HCT116 (cell line): ENCODE measurements around the gene CLIP2. TPM values are rescaled to one million over a fixed set of nuclear protein-coding genes. Genes with fewer than 3 reads are reported as not detected.

Experiments
- ATAC-seq: fragments of 200-7000 bp; cut with Tn5 transposase; 2 replicates; pipeline ENCODE4 v1.9.1; 2020; ENCODE audit warnings: mild to moderate bottlenecking, moderate library complexity
- BruUV-seq: library from RNA; stranded (reverse); fragments of 400-500 nt; replicated peaks from 2 replicates; lab custom pipeline; 2021; lab: Mats Ljungman, UMichigan
- CTCF ChIA-PET: fragments of 300-600 bp; sonication (Branson Sonifier 250); formaldehyde crosslinking; loops from one replicate; lab custom pipeline; 2021; ENCODE audit warnings: antibody characterized with exemption; lab: Charles Lee
- POLR2A ChIA-PET: fragments of 300-600, 350-600 bp; sonication (Branson Sonifier 250); formaldehyde crosslinking; loops from one replicate; lab custom pipeline; 2021; ENCODE audit warnings: antibody characterized with exemption; lab: Charles Lee
- RAD21 ChIA-PET, 2 experiments: fragments of 300-600 bp; sonication (Branson Sonifier 250); formaldehyde crosslinking; loops; one replicate each; lab custom pipeline; 2023; ENCODE audit warnings: low total read pairs in 2 of 2; ENCODE audit not compliant: uncharacterized antibody in 2 of 2, unreplicated experiment in 2 of 2, low non-redundant PET in 1 of 2; lab: Charles Lee
- DNase-seq: peaks from one replicate; pipeline ENCODE4 v3.0.0-alpha.2; 2010; ENCODE audit warnings: low read depth, low spot score
- H2AFZ ChIP-seq: fragments of 200-600 bp; shearing (Covaris generic), sonication (generic); 2 replicates; pipeline ENCODE4 v1.6.1; 2017; ENCODE audit warnings: low read depth, mixed run types, mixed read lengths, antibody characterized with exemption, low read length; ENCODE audit not compliant: poor library complexity, severe bottlenecking
- H3K27ac ChIP-seq: 2 replicates; pipeline ENCODE4 v1.5.1; 2012; ENCODE audit warnings: low read depth, low read length
- H3K27me3 ChIP-seq: fragments of 200-600 bp; sonication (generic); 2 replicates; pipeline ENCODE4 v1.6.1; 2016; ENCODE audit warnings: mixed run types, low read length, mixed read lengths; ENCODE audit not compliant: insufficient read depth
- H3K36me3 ChIP-seq, 2 experiments: fragments of 200-500 bp in 1 of 2; fragments of 200-600 bp in 1 of 2; sonication (Bioruptor generic) in 1 of 2; sonication (generic) in 1 of 2; 2 replicates each; pipeline versions ENCODE4 v1.5.1 to v1.6.1; 2014 to 2016; ENCODE audit warnings: low read length in 2 of 2, inconsistent platforms in 1 of 2, mixed read lengths in 1 of 2, mixed run types in 1 of 2; ENCODE audit not compliant: insufficient read depth in 2 of 2, control insufficient read depth in 1 of 2
- H3K4me1 ChIP-seq, 2 experiments: fragments of 200-600 bp in 1 of 2; sonication (generic) in 1 of 2; 2 replicates each; pipeline versions ENCODE4 v1.5.1 to v1.6.1; 2012 to 2017; ENCODE audit warnings: low read length in 2 of 2, inconsistent platforms in 1 of 2, mild to moderate bottlenecking in 1 of 2, mixed read lengths in 1 of 2, mixed run types in 1 of 2, moderate library complexity in 1 of 2; ENCODE audit not compliant: insufficient read depth in 2 of 2, control insufficient read depth in 1 of 2
- H3K4me2 ChIP-seq: fragments of 200-600 bp; sonication (generic); 2 replicates; pipeline ENCODE4 v1.6.1; 2017; ENCODE audit warnings: mixed run types, low read length, mixed read lengths
- H3K4me3 ChIP-seq, 2 experiments: fragments of 200-600 bp in 1 of 2; sonication (generic) in 1 of 2; replicated peaks in 1 of 2; 2 replicates each; pipeline ENCODE4 v1.5.1; 2011 to 2016; ENCODE audit warnings: low read length in 2 of 2, control low read depth in 1 of 2, low read depth in 1 of 2, mild to moderate bottlenecking in 1 of 2, mixed read lengths in 1 of 2, mixed run types in 1 of 2
- H3K79me2 ChIP-seq: fragments of 200-600 bp; sonication (generic); 2 replicates; pipeline ENCODE4 v1.6.1; 2017; ENCODE audit warnings: mild to moderate bottlenecking, mixed run types, low read length, moderate library complexity, mixed read lengths; ENCODE audit not compliant: insufficient read depth
- H3K9ac ChIP-seq: fragments of 200-600 bp; sonication (generic); 2 replicates; pipeline ENCODE4 v1.6.1; 2016; ENCODE audit warnings: low read length, mixed read lengths
- H3K9me2 ChIP-seq: fragments of 200-600 bp; sonication (generic), shearing (Covaris generic); 2 replicates; pipeline ENCODE4 v1.6.1; 2017; ENCODE audit warnings: mixed run types, mild to moderate bottlenecking, moderate library complexity; ENCODE audit not compliant: insufficient read depth
- H3K9me3 ChIP-seq, 2 experiments: fragments of 200-500 bp in 1 of 2; fragments of 200-600 bp in 1 of 2; sonication (Bioruptor generic) in 1 of 2; sonication (generic) in 1 of 2; 2 replicates each; pipeline ENCODE4 v1.6.1; 2014 to 2017; ENCODE audit warnings: low read length in 2 of 2, mixed read lengths in 2 of 2, inconsistent platforms in 1 of 2, low read depth in 1 of 2, mild to moderate bottlenecking in 1 of 2, mixed run types in 1 of 2, moderate library complexity in 1 of 2; ENCODE audit not compliant: control insufficient read depth in 1 of 2, insufficient read depth in 1 of 2
- H4K20me1 ChIP-seq: fragments of 200-600 bp; sonication (generic), shearing (Covaris generic); 2 replicates; pipeline ENCODE4 v1.6.1; 2017; ENCODE audit warnings: mixed run types, mild to moderate bottlenecking, moderate library complexity; ENCODE audit not compliant: insufficient read depth
- CBX3 ChIP-seq: IDR thresholded peaks from 2 replicates; pipeline ENCODE4 v1.6.1; 2012; ENCODE audit warnings: low read depth
- CEBPB ChIP-seq: IDR thresholded peaks from 2 replicates; pipeline ENCODE4 v1.6.1; 2012; ENCODE audit warnings: low read depth
- EGR1 ChIP-seq: IDR thresholded peaks from 2 replicates; pipeline ENCODE4 v1.6.1; 2012; ENCODE audit warnings: low read depth
- ELF1 ChIP-seq: IDR thresholded peaks from 2 replicates; pipeline ENCODE4 v1.6.1; 2012; ENCODE audit warnings: low read depth, borderline replicate concordance
- EZH2phosphoT487 ChIP-seq: fragments of 200-600 bp; IDR thresholded peaks from 2 replicates; pipeline ENCODE4 v1.6.1; 2018; ENCODE audit warnings: antibody characterized with exemption, borderline replicate concordance
- FOSL1 ChIP-seq: IDR thresholded peaks from 2 replicates; pipeline ENCODE4 v1.6.1; 2012; ENCODE audit warnings: low read depth
- JUND ChIP-seq: IDR thresholded peaks from 2 replicates; pipeline ENCODE4 v1.6.1; 2012
- POLR2A ChIP-seq: IDR thresholded peaks from 2 replicates; pipeline ENCODE4 v1.7.0; 2011; ENCODE audit warnings: borderline replicate concordance; ENCODE audit not compliant: insufficient read depth, insufficient read length; ENCODE audit errors: extremely low read depth
- SIN3A ChIP-seq: IDR thresholded peaks from 2 replicates; pipeline ENCODE4 v1.6.1; 2012; ENCODE audit warnings: low read depth
- SP1 ChIP-seq: IDR thresholded peaks from 2 replicates; pipeline ENCODE4 v1.6.1; 2012; ENCODE audit warnings: low read depth
- YY1 ChIP-seq: IDR thresholded peaks from 2 replicates; pipeline ENCODE4 v1.6.1; 2011; ENCODE audit warnings: low read length, low read depth, moderate library complexity, mild to moderate bottlenecking; ENCODE audit not compliant: insufficient replicate concordance; ENCODE audit errors: extremely low read depth
- ZNF274 ChIP-seq: fragments of 200-500 bp; sonication (Bioruptor generic); IDR thresholded peaks from 2 replicates; pipeline ENCODE4 v1.6.1; 2014; ENCODE audit warnings: mild to moderate bottlenecking, low read depth, low read length, inconsistent platforms
- intact Hi-C: fragments of 100-400 bp; cut with micrococcal nuclease; formaldehyde crosslinking; loops from 2 replicates; pipeline ENCODE4 v1.10.0; 2022
- total RNA-seq: library from RNA; stranded (reverse); gene quantifications from one replicate; pipeline ENCODE4 v1.2.1, GENCODE V29; 2021; ENCODE audit not compliant: unreplicated experiment
- TF ChIP-seq, protein P1 (sequence below): IDR thresholded peaks from 2 replicates; pipeline ENCODE4 v1.6.1; 2011; ENCODE audit warnings: mild to moderate bottlenecking, low read length, moderate library complexity; ENCODE audit not compliant: insufficient replicate concordance; ENCODE audit errors: extremely low read depth

CLIP2 gene
- total RNA-seq, 1 experiment from 2014 or later: 40.1 TPM

DNA sequence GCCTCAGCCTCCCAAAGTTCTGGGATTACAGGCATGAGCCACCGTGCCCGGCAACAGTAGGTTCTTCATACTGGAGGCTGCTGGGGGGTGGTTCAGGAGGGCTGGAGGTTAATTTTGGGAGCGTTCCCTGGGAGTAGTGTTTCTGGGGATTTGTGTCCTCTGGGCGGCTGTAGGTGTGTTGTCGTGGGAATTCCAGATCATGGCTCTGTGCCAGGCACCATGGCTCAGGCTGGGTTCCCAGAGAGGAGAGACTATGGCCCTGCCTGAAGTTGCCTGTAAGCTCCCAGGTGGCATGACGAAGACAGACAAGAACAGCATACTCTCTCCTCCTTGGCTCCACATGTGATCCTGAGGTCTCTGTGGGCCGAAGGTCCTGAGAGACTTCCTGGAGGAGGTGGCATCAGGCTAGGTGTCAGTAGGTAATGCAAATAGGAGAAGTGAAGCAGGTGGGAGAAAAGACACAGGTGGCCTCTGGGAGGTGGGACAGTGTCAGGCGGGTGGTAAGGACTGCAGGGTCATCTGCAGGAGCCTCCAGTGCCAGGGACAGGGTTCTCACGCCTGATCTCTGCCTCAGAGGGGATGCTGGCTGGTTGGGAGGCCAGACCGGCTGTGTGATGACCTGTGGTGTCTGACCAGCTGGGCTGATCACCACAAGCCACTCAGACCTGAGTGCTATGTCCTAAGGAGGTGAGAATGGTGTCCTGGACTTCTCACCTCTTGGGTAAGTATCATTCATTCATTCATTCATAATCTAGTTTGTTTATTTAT is 18.7 kb downstream of the CLIP2 start:
- no peaks in the 10 kb centered on the region for H3K9me2 ChIP-seq
- CTCF ChIA-PET: no interaction called here
- RAD21 ChIA-PET: no interaction called here
- H3K27me3 ChIP-seq: no peaks in the 10 kb centered on the region
- TF ChIP-seq, protein P1, sequence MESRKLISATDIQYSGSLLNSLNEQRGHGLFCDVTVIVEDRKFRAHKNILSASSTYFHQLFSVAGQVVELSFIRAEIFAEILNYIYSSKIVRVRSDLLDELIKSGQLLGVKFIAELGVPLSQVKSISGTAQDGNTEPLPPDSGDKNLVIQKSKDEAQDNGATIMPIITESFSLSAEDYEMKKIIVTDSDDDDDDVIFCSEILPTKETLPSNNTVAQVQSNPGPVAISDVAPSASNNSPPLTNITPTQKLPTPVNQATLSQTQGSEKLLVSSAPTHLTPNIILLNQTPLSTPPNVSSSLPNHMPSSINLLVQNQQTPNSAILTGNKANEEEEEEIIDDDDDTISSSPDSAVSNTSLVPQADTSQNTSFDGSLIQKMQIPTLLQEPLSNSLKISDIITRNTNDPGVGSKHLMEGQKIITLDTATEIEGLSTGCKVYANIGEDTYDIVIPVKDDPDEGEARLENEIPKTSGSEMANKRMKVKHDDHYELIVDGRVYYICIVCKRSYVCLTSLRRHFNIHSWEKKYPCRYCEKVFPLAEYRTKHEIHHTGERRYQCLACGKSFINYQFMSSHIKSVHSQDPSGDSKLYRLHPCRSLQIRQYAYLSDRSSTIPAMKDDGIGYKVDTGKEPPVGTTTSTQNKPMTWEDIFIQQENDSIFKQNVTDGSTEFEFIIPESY: no peak
- TF ChIP-seq ZNF274 (no peak), CEBPB (no peak), POLR2A (no peak), SIN3A (no peak), SP1 (no peak), EGR1 (no peak), CBX3 (no peak)
- ATAC-seq: no peak
- no peaks in the 10 kb centered on the region for H3K36me3 ChIP-seq
- no peak for DNase-seq
- no peak overlapping the region for H3K27ac ChIP-seq
- intact Hi-C loops: no loop called here
- H3K79me2 ChIP-seq: peaks cover 53% of the 10 kb centered on the region
- H4K20me1 ChIP-seq: no peaks in the 10 kb centered on the region
- peaks cover 56 to 77% of the 10 kb centered on the region in 2 experiments for H3K4me1 ChIP-seq
- H3K9ac ChIP-seq: no peak overlapping the region
- no TSS peak for BruUV-seq
- H3K4me3 ChIP-seq: no peak overlapping the region
- H3K9me3 ChIP-seq: no peaks in the 10 kb centered on the region
- H2AFZ ChIP-seq: no peak overlapping the region
- POLR2A ChIA-PET: no interaction called here
- H3K4me2 ChIP-seq: peak overlapping the region; percentile 19; the same call in 1 of the 2 replicates

DNA sequence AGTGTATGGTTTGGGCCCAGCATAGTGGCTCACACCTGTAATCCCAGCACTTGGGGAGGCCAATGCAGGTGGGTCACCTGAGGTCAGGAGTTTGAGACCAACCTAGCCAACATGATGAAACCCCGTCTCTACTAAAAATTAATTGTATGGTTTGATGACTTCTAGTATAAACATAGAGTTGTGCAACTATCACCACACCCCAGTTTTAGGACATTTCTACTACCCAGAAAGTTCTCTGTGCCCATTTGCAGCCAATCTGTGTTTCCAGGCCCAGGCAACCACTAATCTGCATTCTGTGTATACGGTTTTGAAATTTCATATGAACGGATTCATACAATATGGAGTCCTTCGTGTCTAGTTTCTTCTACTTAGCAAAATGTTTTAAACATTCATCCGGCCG is 20.0 kb downstream of the CLIP2 start:
- Histone ChIP-seq H3K4me3 (no peak overlapping the region), H3K4me2 (no peak overlapping the region), H3K9ac (no peak overlapping the region), H3K9me2 (no peaks in the 10 kb centered on the region), H3K36me3 (no peaks in the 10 kb centered on the region), H4K20me1 (no peaks in the 10 kb centered on the region), H3K79me2 (peaks cover 47% of the 10 kb centered on the region), H3K27me3 (no peaks in the 10 kb centered on the region), H2AFZ (no peak overlapping the region), H3K4me1 (peaks cover 63 to 85% of the 10 kb centered on the region in 2 experiments), H3K9me3 (no peaks in the 10 kb centered on the region), H3K27ac (no peak overlapping the region)
- TF ChIP-seq FOSL1 (no peak), CBX3 (no peak), EZH2phosphoT487 (no peak), ELF1 (no peak), YY1 (no peak), JUND (no peak)
- CTCF ChIA-PET: no interaction called here
- POLR2A ChIA-PET: no interaction called here
- intact Hi-C loops: no loop called here
- RAD21 ChIA-PET: no interaction called here
- no peak for DNase-seq
- no peak for ATAC-seq
- BruUV-seq: no TSS peak
